ENCODE data around the gene CCDC33. TPM values are rescaled to one million over a fixed set of nuclear protein-coding genes. Genes with fewer than 3 reads are reported as not detected.

CCDC33 gene
- total and polyA plus RNA-seq, 10 of the 15 experiments (the other 5 are each of a cell fraction or from before 2014, with no cell fraction given): 0.57 to 5.8 (median 4.3) TPM

DNA sequence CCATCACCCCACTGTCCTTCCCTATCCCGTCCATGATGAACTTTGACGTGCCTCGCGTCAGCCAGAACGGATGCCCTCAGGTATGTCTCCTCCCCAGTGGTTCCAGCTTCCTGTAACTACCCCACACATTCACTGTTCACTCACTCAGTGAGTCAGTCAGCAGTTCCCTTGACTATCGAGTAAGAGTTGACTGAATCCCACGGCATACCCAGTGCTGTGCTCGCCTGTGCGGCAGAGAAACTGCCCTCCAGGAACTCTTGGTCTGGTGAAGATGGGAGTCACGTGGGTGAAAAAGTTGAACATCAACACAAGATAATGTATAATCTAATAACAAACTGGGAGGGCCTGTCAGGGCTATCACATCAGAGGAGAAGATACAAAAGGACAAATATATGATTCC lies 36.7 kb downstream of the CCDC33 start:
- RAD21 ChIA-PET (ENCODE audit: unreplicated experiment): no interaction called here
- peaks cover 4% of the 10 kb centered on the region in 2 experiments; a peak in 3 of 4 replicates for H3K27me3 ChIP-seq (replicated peaks in 1 of 2; ENCODE audit: control insufficient read depth in 2 of 2, insufficient read depth in 2 of 2, low read length in 1 of 2)
- no peaks in the 10 kb centered on the region for H4K20me1 ChIP-seq (ENCODE audit: control insufficient read depth, insufficient read depth)
- H2AFZ ChIP-seq (ENCODE audit: control insufficient read depth, low read depth, low read length): no peak overlapping the region
- no peak for FAIRE-seq
- H3K9ac ChIP-seq (ENCODE audit: control insufficient read depth, insufficient read depth, low read length): no peak overlapping the region
- TF ChIP-seq RUNX3 (IDR thresholded peaks at IDR 0.05; ENCODE audit: low read length) (no peak), SUPT20H (IDR thresholded peaks at IDR 0.05; ENCODE audit: borderline replicate concordance, control insufficient read depth, low read depth, low read length) (no peak), FOXK2 (IDR thresholded peaks at IDR 0.05) (no peak), IRF4 (IDR thresholded peaks at IDR 0.05; ENCODE audit: low read depth, low read length) (no peak), HDGF (IDR thresholded peaks at IDR 0.05) (no peak), SREBF2 (IDR thresholded peaks at IDR 0.05; ENCODE audit: low read length) (no peak), GABPA (IDR thresholded peaks at IDR 0.05; ENCODE audit: low read depth) (no peak), CHD2 (IDR thresholded peaks at IDR 0.05; ENCODE audit: borderline replicate concordance, low read depth, low read length) (no peak), NRF1 (conservative IDR thresholded peaks at IDR 0.05; ENCODE audit: low read depth, low read length) (no peak), TCF7 (IDR thresholded peaks at IDR 0.05; ENCODE audit: borderline replicate concordance) (no peak), WRNIP1 (IDR thresholded peaks at IDR 0.05; ENCODE audit: borderline replicate concordance, low read depth, low read length) (no peak), RELA (IDR thresholded peaks at IDR 0.05; ENCODE audit: borderline replicate concordance, partially characterized antibody) (no peak)
- TF ChIP-seq, protein P1, sequence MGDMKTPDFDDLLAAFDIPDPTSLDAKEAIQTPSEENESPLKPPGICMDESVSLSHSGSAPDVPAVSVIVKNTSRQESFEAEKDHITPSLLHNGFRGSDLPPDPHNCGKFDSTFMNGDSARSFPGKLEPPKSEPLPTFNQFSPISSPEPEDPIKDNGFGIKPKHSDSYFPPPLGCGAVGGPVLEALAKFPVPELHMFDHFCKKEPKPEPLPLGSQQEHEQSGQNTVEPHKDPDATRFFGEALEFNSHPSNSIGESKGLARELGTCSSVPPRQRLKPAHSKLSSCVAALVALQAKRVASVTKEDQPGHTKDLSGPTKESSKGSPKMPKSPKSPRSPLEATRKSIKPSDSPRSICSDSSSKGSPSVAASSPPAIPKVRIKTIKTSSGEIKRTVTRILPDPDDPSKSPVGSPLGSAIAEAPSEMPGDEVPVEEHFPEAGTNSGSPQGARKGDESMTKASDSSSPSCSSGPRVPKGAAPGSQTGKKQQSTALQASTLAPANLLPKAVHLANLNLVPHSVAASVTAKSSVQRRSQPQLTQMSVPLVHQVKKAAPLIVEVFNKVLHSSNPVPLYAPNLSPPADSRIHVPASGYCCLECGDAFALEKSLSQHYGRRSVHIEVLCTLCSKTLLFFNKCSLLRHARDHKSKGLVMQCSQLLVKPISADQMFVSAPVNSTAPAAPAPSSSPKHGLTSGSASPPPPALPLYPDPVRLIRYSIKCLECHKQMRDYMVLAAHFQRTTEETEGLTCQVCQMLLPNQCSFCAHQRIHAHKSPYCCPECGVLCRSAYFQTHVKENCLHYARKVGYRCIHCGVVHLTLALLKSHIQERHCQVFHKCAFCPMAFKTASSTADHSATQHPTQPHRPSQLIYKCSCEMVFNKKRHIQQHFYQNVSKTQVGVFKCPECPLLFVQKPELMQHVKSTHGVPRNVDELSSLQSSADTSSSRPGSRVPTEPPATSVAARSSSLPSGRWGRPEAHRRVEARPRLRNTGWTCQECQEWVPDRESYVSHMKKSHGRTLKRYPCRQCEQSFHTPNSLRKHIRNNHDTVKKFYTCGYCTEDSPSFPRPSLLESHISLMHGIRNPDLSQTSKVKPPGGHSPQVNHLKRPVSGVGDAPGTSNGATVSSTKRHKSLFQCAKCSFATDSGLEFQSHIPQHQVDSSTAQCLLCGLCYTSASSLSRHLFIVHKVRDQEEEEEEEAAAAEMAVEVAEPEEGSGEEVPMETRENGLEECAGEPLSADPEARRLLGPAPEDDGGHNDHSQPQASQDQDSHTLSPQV (IDR thresholded peaks at IDR 0.05): no peak
- TF ChIP-seq, protein P2, sequence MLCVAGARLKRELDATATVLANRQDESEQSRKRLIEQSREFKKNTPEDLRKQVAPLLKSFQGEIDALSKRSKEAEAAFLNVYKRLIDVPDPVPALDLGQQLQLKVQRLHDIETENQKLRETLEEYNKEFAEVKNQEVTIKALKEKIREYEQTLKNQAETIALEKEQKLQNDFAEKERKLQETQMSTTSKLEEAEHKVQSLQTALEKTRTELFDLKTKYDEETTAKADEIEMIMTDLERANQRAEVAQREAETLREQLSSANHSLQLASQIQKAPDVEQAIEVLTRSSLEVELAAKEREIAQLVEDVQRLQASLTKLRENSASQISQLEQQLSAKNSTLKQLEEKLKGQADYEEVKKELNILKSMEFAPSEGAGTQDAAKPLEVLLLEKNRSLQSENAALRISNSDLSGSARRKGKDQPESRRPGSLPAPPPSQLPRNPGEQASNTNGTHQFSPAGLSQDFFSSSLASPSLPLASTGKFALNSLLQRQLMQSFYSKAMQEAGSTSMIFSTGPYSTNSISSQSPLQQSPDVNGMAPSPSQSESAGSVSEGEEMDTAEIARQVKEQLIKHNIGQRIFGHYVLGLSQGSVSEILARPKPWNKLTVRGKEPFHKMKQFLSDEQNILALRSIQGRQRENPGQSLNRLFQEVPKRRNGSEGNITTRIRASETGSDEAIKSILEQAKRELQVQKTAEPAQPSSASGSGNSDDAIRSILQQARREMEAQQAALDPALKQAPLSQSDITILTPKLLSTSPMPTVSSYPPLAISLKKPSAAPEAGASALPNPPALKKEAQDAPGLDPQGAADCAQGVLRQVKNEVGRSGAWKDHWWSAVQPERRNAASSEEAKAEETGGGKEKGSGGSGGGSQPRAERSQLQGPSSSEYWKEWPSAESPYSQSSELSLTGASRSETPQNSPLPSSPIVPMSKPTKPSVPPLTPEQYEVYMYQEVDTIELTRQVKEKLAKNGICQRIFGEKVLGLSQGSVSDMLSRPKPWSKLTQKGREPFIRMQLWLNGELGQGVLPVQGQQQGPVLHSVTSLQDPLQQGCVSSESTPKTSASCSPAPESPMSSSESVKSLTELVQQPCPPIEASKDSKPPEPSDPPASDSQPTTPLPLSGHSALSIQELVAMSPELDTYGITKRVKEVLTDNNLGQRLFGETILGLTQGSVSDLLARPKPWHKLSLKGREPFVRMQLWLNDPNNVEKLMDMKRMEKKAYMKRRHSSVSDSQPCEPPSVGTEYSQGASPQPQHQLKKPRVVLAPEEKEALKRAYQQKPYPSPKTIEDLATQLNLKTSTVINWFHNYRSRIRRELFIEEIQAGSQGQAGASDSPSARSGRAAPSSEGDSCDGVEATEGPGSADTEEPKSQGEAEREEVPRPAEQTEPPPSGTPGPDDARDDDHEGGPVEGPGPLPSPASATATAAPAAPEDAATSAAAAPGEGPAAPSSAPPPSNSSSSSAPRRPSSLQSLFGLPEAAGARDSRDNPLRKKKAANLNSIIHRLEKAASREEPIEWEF (IDR thresholded peaks at IDR 0.05; ENCODE audit: insufficient replicate concordance, low read depth, low read length): no peak
- H3K4me3 ChIP-seq: no peak overlapping the region
- POLR2A ChIA-PET: no interaction called here
- SMC1A ChIA-PET (ENCODE audit: uncharacterized antibody, unreplicated experiment): no interaction called here
- no peaks in the 10 kb centered on the region for H3K79me2 ChIP-seq (ENCODE audit: control insufficient read depth, insufficient read depth, low read length)
- WGBS (ENCODE audit: insufficient coverage, insufficient replicate concordance, low lambda C conversion rate, missing lambda C conversion rate): 70% methylated on average over 10 of the region's 10 CpGs
- DNase-seq (ENCODE audit: low read depth, low spot score): no peak
- no peaks in the 10 kb centered on the region for H3K9me3 ChIP-seq (replicated peaks; ENCODE audit: control insufficient read depth, insufficient read depth, low read length)
- ATAC-seq: no peak
- CTCF ChIA-PET: no interaction called here
- H3K27ac ChIP-seq (ENCODE audit: control insufficient read depth, insufficient read depth): no peak overlapping the region
- in situ Hi-C loops (cut with MboI) (no loop called here), intact Hi-C loops (cut with micrococcal nuclease; ENCODE audit: unreplicated experiment) (no loop called here)
- H3K4me2 ChIP-seq (ENCODE audit: control insufficient read depth, insufficient read depth): no peak overlapping the region
- H3K4me1 ChIP-seq (ENCODE audit: control insufficient read depth, insufficient read depth, low read length): no peaks in the 10 kb centered on the region
- H3K36me3 ChIP-seq (ENCODE audit: control insufficient read depth in 2 of 2, insufficient read depth in 2 of 2, low read length in 1 of 2): no peaks in the 10 kb centered on the region
- no TSS peak for BruUV-seq (replicated peaks)

All from GM12878 (cell line).